B cell (primary cell): ENCODE measurements around the gene EZH1. TPM values are rescaled to one million over a fixed set of nuclear protein-coding genes. Genes with fewer than 3 reads are reported as not detected.
A peak's percentile ranks its signal among the peaks of the same experiment; 100 is the strongest.
"Not testable (repeated sequence)": the region's sequence is repeated elsewhere in the genome, so short reads cannot be mapped to it uniquely, and the experiment has no call there.

Experiments used
- ATAC-seq: fragments of 200-7000 bp; cut with Tn5 transposase; one replicate; pipeline ENCODE4 v1.10.0; 2021; ENCODE audit warnings: low read depth, mild to moderate bottlenecking, moderate number of reproducible peaks, moderate library complexity
- CTCF ChIA-PET: fragments of 350-600 bp; sonication (Branson Sonifier 250); formaldehyde crosslinking; loops from one replicate; lab custom pipeline; 2021; ENCODE audit warnings: antibody characterized with exemption, inconsistent platforms; lab: Charles Lee
- POLR2A ChIA-PET: fragments of 350-600 bp; sonication (Branson Sonifier 250); formaldehyde crosslinking; loops from one replicate; lab custom pipeline; 2021; ENCODE audit warnings: antibody characterized with exemption; lab: Charles Lee
- DNase-seq: peaks from one replicate; pipeline ENCODE4 v3.0.0; 2013
- H2AFZ ChIP-seq: 2 replicates; pipeline ENCODE4 v1.6.1; 2012; ENCODE audit warnings: mild to moderate bottlenecking, low read depth, low read length; ENCODE audit not compliant: insufficient read depth, poor library complexity, severe bottlenecking
- H3K27ac ChIP-seq, 2 donors: 1 replicate in 1 of 2; 2 replicates in 1 of 2; pipeline ENCODE4 v1.5.1; 2012 to 2013; ENCODE audit warnings: low read length in 2 of 2, mild to moderate bottlenecking in 2 of 2, moderate library complexity in 1 of 2
- H3K27me3 ChIP-seq, 4 experiments: fragments of 200-600 bp in 1 of 4; sonication (generic) in 1 of 4; replicated peaks in 1 of 4; 1 replicate in 2 of 4; 2 replicates in 2 of 4; pipeline versions ENCODE4 v1.6.1 to v1.7.0; 2013 to 2016; ENCODE audit warnings: low read length in 3 of 4, mild to moderate bottlenecking in 2 of 4, mixed read lengths in 1 of 4, moderate library complexity in 1 of 4; ENCODE audit not compliant: insufficient read depth in 4 of 4, control insufficient read depth in 3 of 4; ENCODE audit errors: control extremely low read depth in 1 of 4
- H3K36me3 ChIP-seq, 2 experiments: replicated peaks in 1 of 2; 1 replicate in 1 of 2; 2 replicates in 1 of 2; pipeline versions ENCODE4 v1.6.1 to v1.7.1; 2013; ENCODE audit warnings: low read length in 1 of 2; ENCODE audit not compliant: insufficient read depth in 2 of 2, control insufficient read depth in 1 of 2; ENCODE audit errors: control extremely low read depth in 1 of 2, extremely low read depth in 1 of 2
- H3K4me1 ChIP-seq, 2 donors: fragments of 200-600 bp in 1 of 2; sonication (generic) in 1 of 2; 1 replicate in 1 of 2; 2 replicates in 1 of 2; pipeline versions ENCODE4 v1.5.1 to v1.6.1; 2013 to 2017; ENCODE audit warnings: low read length in 2 of 2; ENCODE audit not compliant: control insufficient read depth in 2 of 2, insufficient read depth in 2 of 2
- H3K4me2 ChIP-seq: replicated peaks from 2 replicates; pipeline ENCODE3; 2012; ENCODE audit warnings: mild to moderate bottlenecking, low read depth, low read length; ENCODE audit not compliant: poor library complexity, severe bottlenecking
- H3K4me3 ChIP-seq, 5 experiments: fragments of 200-600 bp in 1 of 5; sonication (generic) in 1 of 5; 1 replicate in 3 of 5; 2 replicates in 2 of 5; pipeline versions ENCODE4 v1.5.1 to v1.7.0; 2011 to 2016; ENCODE audit warnings: low read length in 4 of 5, mild to moderate bottlenecking in 4 of 5, low read depth in 2 of 5, control low read depth in 1 of 5, moderate library complexity in 1 of 5; ENCODE audit not compliant: insufficient read depth in 1 of 5; ENCODE audit errors: control extremely low read depth in 1 of 5, extremely low read depth in 1 of 5
- H3K79me2 ChIP-seq: fragments of 200-600 bp; sonication (generic); one replicate; pipeline ENCODE4 v1.6.0; 2016; ENCODE audit warnings: low read length; ENCODE audit not compliant: control insufficient read depth, insufficient read depth
- H3K9ac ChIP-seq: fragments of 200-600 bp; sonication (generic); 2 replicates; pipeline ENCODE4 v1.6.1; 2017; ENCODE audit warnings: mild to moderate bottlenecking, low read length, moderate library complexity
- H3K9me3 ChIP-seq, 3 donors: one replicate each; pipeline versions ENCODE4 v1.6.1 to v1.7.1; 2013; ENCODE audit warnings: low read length in 2 of 3; ENCODE audit not compliant: control insufficient read depth in 2 of 3, insufficient read depth in 1 of 3; ENCODE audit errors: control extremely low read depth in 1 of 3
- H4K20me1 ChIP-seq: 2 replicates; pipeline ENCODE4 v1.6.0; 2012; ENCODE audit warnings: mild to moderate bottlenecking, low read length; ENCODE audit not compliant: insufficient read depth, control insufficient read depth, poor library complexity, severe bottlenecking
- H3K27ac Mint-ChIP-seq: one replicate; pipeline ENCODE4 v1.8.0; 2021; ENCODE audit warnings: mixed read lengths
- H3K27me3 Mint-ChIP-seq: one replicate; pipeline ENCODE4 v1.8.0; 2021; ENCODE audit warnings: mixed read lengths
- H3K4me1 Mint-ChIP-seq: one replicate; pipeline ENCODE4 v1.8.0; 2021; ENCODE audit warnings: mixed read lengths
- H3K4me3 Mint-ChIP-seq: one replicate; pipeline ENCODE4 v1.8.0; 2021; ENCODE audit warnings: mixed read lengths
- H3K9me3 Mint-ChIP-seq: one replicate; pipeline ENCODE4 v1.8.0; 2022; ENCODE audit warnings: mixed read lengths; ENCODE audit not compliant: insufficient read depth
- EZH2 ChIP-seq: IDR thresholded peaks from 2 replicates; pipeline ENCODE4 v1.6.1; 2012; ENCODE audit warnings: borderline replicate concordance, low read depth, mild to moderate bottlenecking, moderate library complexity, low read length; ENCODE audit not compliant: insufficient read depth, poor library complexity, severe bottlenecking
- WGBS: methylation state at CpG from one replicate; pipeline ENCODE4 v1.1.5; 2013; ENCODE audit warnings: missing lambda C conversion rate; ENCODE audit not compliant: insufficient coverage; 5-methylcytosine and 5-hydroxymethylcytosine counted together
- intact Hi-C: fragments of 100-400 bp; cut with micrococcal nuclease; formaldehyde crosslinking; loops from one replicate; pipeline ENCODE4 v1.10.0; 2022
- polyA plus RNA-seq: library from polyadenylated mRNA; depleted of rRNA; stranded (reverse); fragments of >200 nt; gene quantifications from 2 replicates; pipeline ENCODE4 v1.2.3, GENCODE V29; 2012
- total RNA-seq, 2 donors: library from RNA; stranded (reverse); fragments of 120-200 nt in 1 of 2; gene quantifications; 1 replicate in 1 of 2; 2 replicates in 1 of 2; pipeline versions ENCODE4 v1.2.3 to v1.2.4, GENCODE V29; 2013 to 2022
- TF ChIP-seq, protein P1 (sequence below): fragments of 200-600 bp; IDR thresholded peaks from one replicate; pipeline ENCODE4 v1.8.0; 2022; ENCODE audit warnings: antibody characterized with exemption, mild to moderate bottlenecking

EZH1 gene
- total and polyA plus RNA-seq, 2 donors (not counting 1 experiment from before 2014, with no cell fraction given) = 115 to 169 TPM

DNA sequence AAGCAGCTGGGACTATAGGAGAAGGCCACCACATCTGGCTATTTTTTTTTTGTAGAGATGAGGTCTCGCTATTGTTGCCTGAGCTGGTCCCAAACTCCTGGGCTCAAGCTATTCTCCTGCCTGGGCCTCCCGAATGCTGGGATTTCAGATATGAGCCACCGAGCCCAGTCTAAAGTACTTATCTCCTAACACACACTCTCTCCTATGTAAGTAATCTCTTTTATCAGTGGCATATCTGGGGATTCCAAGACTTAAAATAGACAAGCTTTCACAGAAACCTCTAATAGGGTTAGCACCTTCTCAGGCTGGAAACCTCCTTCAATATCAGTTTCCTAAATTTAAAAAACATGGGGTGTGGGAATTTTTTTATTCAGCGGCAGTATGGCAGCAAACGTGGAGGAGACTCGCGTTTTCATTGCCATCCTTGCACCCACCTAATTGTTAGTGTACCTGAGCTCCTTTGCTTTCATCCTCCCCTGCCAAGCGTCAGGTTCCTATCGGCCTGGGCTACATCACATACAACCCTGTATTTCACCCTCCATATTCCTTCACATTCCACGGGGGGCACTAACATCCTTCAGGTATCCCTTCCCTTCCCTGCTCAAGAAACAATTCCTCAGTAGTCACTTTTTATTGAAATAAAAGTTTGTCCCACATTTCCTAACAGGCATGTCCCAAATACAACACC lies 1.1 kb downstream of the EZH1 start:
- Mint-ChIP-seq H3K4me1 (peaks cover 29% of the 10 kb centered on the region), H3K9me3 (no peaks in the 10 kb centered on the region), H3K27ac (peak overlapping the region; percentile 99), H3K27me3 (peaks cover 10% of the 10 kb centered on the region), H3K4me3 (peak overlapping the region; percentile 99)
- 59% methylated on average over 4 of the region's 10 CpGs for WGBS
- POLR2A ChIA-PET = interaction anchor here (0.6 to 0.7 kb wide), 2 partner anchors 19 to 241 kb away, joined by 3 to 6 read pairs; no protein-coding TSS in a partner anchor
- Histone ChIP-seq H3K27me3 (peaks cover 0 to 10% (median 0%) of the 10 kb centered on the region in 4 experiments), H2AFZ (peak overlapping the region; percentile 92), H3K9me3 (no peaks in the 10 kb centered on the region), H3K4me2 (peak overlapping the region; percentile 84), H4K20me1 (peaks cover 21% of the 10 kb centered on the region), H3K36me3 (peaks cover 1 to 6% of the 10 kb centered on the region in 2 experiments), H3K9ac (peak overlapping the region; percentile 77), H3K4me1 (peaks cover 25 to 27% of the 10 kb centered on the region in 2 donors), H3K27ac (peak overlapping the region; percentile 67 to 92), H3K4me3 (peak overlapping the region; percentile 56 to 76 (median 70)), H3K79me2 (peaks cover 64% of the 10 kb centered on the region)
- DNase-seq = no peak
- TF ChIP-seq, protein P1, sequence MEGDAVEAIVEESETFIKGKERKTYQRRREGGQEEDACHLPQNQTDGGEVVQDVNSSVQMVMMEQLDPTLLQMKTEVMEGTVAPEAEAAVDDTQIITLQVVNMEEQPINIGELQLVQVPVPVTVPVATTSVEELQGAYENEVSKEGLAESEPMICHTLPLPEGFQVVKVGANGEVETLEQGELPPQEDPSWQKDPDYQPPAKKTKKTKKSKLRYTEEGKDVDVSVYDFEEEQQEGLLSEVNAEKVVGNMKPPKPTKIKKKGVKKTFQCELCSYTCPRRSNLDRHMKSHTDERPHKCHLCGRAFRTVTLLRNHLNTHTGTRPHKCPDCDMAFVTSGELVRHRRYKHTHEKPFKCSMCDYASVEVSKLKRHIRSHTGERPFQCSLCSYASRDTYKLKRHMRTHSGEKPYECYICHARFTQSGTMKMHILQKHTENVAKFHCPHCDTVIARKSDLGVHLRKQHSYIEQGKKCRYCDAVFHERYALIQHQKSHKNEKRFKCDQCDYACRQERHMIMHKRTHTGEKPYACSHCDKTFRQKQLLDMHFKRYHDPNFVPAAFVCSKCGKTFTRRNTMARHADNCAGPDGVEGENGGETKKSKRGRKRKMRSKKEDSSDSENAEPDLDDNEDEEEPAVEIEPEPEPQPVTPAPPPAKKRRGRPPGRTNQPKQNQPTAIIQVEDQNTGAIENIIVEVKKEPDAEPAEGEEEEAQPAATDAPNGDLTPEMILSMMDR = no peak
- no peak for TF ChIP-seq EZH2
- intact Hi-C loops = loop anchor here (1.0 to 10.0 kb wide), 2 partner anchors 22 to 741 kb away; partner anchors contain the start of gene DHX8
- ATAC-seq = no peak
- CTCF ChIA-PET = interaction anchor here (0.6 to 2.5 kb wide), 4 partner anchors 17 to 241 kb away, joined by 4 to 8 read pairs (median 6); partner anchors contain the start of gene RAMP2

DNA sequence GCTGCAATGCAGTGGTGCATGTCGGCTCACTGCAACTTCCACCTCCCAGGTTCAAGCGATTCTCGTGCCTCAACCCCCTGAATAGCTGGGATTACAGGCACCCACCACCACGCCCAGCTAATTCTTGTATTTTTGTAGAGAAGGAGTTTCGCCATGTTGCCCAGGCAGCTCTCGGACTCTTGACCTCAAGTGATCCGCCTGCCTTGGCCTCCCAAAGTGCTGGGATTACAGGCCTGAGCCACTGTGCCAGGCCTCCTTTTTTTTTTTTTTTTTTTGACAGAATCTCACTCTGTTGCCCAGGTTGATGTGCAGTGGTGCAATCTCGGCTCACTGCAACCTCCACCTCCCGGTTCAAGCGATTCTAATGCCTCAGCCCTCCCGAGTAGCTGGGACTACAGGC lies 1.9 kb downstream of the EZH1 start:
- H3K36me3 ChIP-seq, H3K9me3 ChIP-seq, H3K27me3 ChIP-seq, H3K27ac ChIP-seq, DNase-seq, H3K4me3 ChIP-seq, H3K27me3 Mint-ChIP-seq, H2AFZ ChIP-seq, ATAC-seq, H3K9ac ChIP-seq, H3K4me2 ChIP-seq, H3K9me3 Mint-ChIP-seq: not testable (repeated sequence)
- CTCF ChIA-PET = interaction anchor here (0.6 to 2.5 kb wide), 4 partner anchors 18 to 242 kb away, joined by 4 to 8 read pairs (median 6); partner anchors contain the start of gene RAMP2
- Mint-ChIP-seq H3K27ac (peak overlapping the region; percentile 50), H3K4me1 (peaks cover 29% of the 10 kb centered on the region), H3K4me3 (peak overlapping the region; percentile 49)
- 95% methylated on average over 6 of the region's 11 CpGs for WGBS
- Histone ChIP-seq H3K4me1 (peaks cover 25 to 27% of the 10 kb centered on the region in 2 donors), H3K79me2 (peaks cover 72% of the 10 kb centered on the region), H4K20me1 (peaks cover 21% of the 10 kb centered on the region)
- POLR2A ChIA-PET = interaction anchor here (0.6 to 0.7 kb wide), 3 partner anchors 12 to 242 kb away, joined by 3 to 6 read pairs (median 3); no protein-coding TSS in a partner anchor
- intact Hi-C loops = loop anchor here (10.0 kb wide), 1 partner anchor 742 kb away; the partner anchor contains the start of gene DHX8
